Esophagus (tissue), 2 donors: ENCODE measurements around the gene CRTC1. TPM values are rescaled to one million over a fixed set of nuclear protein-coding genes. Genes with fewer than 3 reads are reported as not detected.

ENCODE experiments used
- H3K27ac ChIP-seq, 2 donors: one replicate each; pipeline ENCODE4 v1.5.1; 2013; ENCODE audit warnings: low read depth in 2 of 2, mild to moderate bottlenecking in 2 of 2, inconsistent platforms in 1 of 2, low read length in 1 of 2, moderate library complexity in 1 of 2
- H3K27me3 ChIP-seq, 2 donors: one replicate each; pipeline ENCODE4 v1.6.1; 2013; ENCODE audit warnings: low read length in 2 of 2, control low read depth in 1 of 2, mild to moderate bottlenecking in 1 of 2; ENCODE audit not compliant: insufficient read depth in 2 of 2, control insufficient read depth in 1 of 2
- H3K36me3 ChIP-seq, 2 donors: one replicate each; pipeline ENCODE4 v1.6.1; 2013; ENCODE audit warnings: low read length in 1 of 2; ENCODE audit not compliant: control insufficient read depth in 2 of 2, insufficient read depth in 2 of 2
- H3K4me1 ChIP-seq, 2 donors: one replicate each; pipeline ENCODE4 v1.6.1; 2013; ENCODE audit warnings: low read length in 1 of 2; ENCODE audit not compliant: control insufficient read depth in 2 of 2, insufficient read depth in 2 of 2
- H3K4me3 ChIP-seq, 2 donors: one replicate each; pipeline ENCODE4 v1.5.1; 2013; ENCODE audit warnings: low read length in 2 of 2, mild to moderate bottlenecking in 2 of 2, low read depth in 1 of 2, moderate library complexity in 1 of 2
- H3K9me3 ChIP-seq, 2 donors: one replicate each; pipeline ENCODE4 v1.6.1; 2013; ENCODE audit warnings: mild to moderate bottlenecking in 2 of 2, low read depth in 1 of 2, low read length in 1 of 2, moderate library complexity in 1 of 2; ENCODE audit not compliant: control insufficient read depth in 2 of 2, insufficient read depth in 1 of 2
- WGBS, 2 donors: extraction: QIAGEN DNeasy Blood & Tissue Kit; methylation state at CpG; one replicate each; pipeline ENCODE4 v1.1.7; 2013; 5-methylcytosine and 5-hydroxymethylcytosine counted together
- polyA plus RNA-seq, 2 donors: library from polyadenylated mRNA; stranded (reverse); fragments of 200-250 nt; gene quantifications; one replicate each; pipeline ENCODE4 v1.2.3, GENCODE V29; 2013
- donor health status: healthy with polysubstance abuse.
- donor health status: Bipolar disorder and iron deficiency.

CRTC1 gene, protein sequence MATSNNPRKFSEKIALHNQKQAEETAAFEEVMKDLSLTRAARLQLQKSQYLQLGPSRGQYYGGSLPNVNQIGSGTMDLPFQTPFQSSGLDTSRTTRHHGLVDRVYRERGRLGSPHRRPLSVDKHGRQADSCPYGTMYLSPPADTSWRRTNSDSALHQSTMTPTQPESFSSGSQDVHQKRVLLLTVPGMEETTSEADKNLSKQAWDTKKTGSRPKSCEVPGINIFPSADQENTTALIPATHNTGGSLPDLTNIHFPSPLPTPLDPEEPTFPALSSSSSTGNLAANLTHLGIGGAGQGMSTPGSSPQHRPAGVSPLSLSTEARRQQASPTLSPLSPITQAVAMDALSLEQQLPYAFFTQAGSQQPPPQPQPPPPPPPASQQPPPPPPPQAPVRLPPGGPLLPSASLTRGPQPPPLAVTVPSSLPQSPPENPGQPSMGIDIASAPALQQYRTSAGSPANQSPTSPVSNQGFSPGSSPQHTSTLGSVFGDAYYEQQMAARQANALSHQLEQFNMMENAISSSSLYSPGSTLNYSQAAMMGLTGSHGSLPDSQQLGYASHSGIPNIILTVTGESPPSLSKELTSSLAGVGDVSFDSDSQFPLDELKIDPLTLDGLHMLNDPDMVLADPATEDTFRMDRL
- 1 to 10 TPM; 2.1 to 4.0 TPM for polyA plus RNA-seq

DNA sequence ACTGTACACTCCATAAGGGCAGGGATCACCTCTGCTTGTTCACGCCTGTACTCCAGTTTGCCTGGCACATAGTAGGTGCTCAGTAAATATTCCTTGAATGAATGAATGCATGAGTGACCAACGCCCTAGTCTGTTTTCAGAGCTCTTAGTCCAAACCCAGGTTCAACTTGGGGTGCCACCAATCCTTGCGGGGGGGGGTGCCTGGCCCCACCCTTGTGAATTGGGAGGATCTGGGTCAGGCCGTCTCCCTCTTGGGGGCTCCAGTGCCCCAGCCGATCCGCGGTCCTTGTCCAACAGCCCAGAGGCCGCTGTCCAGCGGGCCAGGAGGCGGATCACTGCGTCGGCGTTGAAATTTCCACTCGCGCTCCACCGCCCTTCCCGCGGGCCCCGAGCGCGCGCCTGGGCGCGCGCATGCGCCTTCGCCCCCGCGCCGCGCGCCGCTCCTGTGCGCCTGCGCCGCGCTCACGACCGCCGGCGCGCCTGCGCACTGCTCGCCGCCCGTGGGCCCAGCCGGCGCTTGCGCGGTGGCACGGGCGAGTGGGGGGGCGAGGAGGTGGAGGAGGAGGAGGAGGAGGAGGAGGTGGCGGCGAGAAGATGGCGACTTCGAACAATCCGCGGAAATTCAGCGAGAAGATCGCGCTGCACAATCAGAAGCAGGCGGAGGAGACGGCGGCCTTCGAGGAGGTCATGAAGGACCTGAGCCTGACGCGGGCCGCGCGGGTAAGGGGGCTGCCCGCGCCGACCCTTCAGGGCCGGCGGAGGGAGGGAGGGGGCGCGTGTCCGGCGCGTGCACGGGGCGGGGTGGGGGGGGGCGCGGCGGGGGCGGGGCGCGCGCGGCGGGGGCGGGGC, at the start of gene CRTC1:
CRTC1 (plus strand) TSS at position 572 of the 849 bp plus-strand sequence; CDS start at position 595, 23 bp downstream.
- peak within 1 kb of the TSS; percentile 82 to 88 for H3K27ac ChIP-seq
- H3K27me3 ChIP-seq, result no peaks in the 10 kb centered on the region
- 1% methylated on average over 53 to 89 of the region's 93 CpGs for whole genome bisulfite sequencing, 2 donors
- H3K4me3 ChIP-seq, result peak within 1 kb of the TSS; percentile 70 to 72
- H3K36me3 ChIP-seq, result peaks cover 0 to 2% of the 10 kb centered on the region in 2 donors
- H3K4me1 ChIP-seq, result peaks cover 7 to 12% of the 10 kb centered on the region in 2 donors
- H3K9me3 ChIP-seq, result no peaks in the 10 kb centered on the region

DNA sequence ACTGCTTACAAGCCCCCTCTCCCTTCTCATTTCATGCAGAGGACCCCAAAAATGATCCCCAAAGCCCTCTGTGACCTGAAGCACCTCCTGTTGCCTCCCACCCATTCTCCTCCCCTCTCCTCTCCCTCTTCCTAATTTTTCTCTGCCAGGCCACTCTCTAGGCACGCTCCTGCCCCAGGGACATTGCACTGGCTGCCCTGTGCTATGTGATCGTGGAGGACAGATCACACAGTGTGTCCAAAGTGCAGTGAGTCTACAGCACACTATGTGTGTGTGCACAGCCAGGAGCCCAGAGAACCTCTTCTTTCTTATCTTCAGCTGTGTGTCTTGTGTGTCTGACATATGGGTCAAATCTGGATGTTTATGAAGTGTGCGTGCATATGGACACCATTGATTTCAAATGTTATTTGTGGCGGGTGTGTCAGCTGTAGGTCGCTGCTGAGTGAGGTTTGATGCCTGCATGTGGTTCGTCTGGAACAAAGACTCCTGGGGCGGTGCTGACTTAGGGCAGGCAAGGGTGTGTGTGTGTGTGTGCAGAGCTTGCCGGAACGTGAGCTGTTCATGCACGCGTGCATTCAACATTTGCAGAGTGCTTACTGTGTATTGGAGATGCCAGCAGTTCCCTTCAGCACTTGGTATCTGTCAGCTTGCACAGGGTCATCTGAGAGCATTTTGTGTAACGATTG, 48.7 kb upstream of the CRTC1 start:
- H3K36me3 ChIP-seq, result no peaks in the 10 kb centered on the region
- H3K9me3 ChIP-seq, result no peaks in the 10 kb centered on the region
- 31 to 34% methylated on average over 12 of the region's 12 CpGs for WGBS, 2 donors
- H3K27ac ChIP-seq, result peak overlapping the region in 1 of 2 donors; percentile 58
- no peak overlapping the region for H3K4me3 ChIP-seq
- no peaks in the 10 kb centered on the region for H3K27me3 ChIP-seq
- H3K4me1 ChIP-seq, result peaks cover 0 to 17% of the 10 kb centered on the region in 2 donors

DNA sequence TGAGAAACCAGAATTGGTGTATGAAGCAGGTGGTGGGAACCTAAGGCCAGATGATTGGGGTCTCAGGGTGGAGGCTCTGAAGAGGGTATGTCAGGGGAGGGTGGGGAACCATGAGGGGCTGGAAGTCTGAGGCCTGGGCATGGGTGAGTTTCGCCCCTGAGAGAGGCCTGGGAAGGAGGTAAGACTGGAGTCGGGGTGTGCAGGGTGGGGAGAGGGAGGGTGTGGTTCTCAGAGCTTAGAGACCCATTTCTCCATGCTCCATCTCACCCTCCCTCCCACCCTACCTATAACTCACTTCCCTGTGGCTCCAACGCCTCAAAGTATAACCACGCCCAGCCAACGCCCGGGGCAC, 47.7 kb upstream of the CRTC1 start:
- 13 to 19% methylated on average over 6 of the region's 6 CpGs for WGBS, 2 donors

DNA sequence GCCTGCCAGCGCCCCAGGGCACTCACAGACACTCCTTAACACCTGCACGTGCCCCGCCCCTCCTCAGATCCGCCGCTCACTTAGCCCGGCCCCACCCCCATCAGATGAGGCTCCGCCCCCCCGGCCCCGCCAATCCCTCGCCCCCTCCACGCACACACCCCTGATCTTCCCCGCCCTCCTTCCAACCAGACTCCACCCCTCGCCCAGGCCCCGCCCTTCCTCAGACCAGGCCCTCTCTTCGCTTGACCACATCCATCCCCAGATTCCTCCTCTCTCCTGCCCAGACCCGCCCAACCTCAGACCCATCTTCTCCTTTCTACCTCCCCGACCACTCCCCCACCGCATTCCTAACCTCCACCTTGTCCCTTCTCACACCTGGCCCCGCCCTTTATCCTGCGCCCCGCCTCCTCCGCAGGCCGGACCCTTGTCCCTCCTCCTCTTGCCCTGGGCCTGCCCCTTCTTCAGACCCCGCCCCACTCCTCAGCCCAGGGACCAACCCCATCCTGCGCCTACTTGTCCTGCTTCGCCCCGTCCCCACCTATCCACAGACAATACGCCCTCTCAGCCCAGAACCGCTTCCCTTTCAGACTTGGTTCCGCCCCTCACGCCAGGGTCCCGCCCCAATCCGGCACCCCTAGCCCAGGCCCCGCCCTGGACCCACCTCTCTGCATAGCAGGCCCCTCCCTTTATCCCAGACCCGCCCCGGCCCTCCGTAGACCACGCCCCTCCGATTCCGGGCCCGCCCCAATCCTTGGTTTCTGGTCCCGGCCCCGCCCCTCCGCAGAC, 47.1 kb upstream of the CRTC1 start:
- H3K27me3 ChIP-seq, result no peaks in the 10 kb centered on the region
- WGBS, 2 donors, result 2% methylated on average over 41 to 44 of the region's 44 CpGs
- H3K4me1 ChIP-seq, result peaks cover 0 to 17% of the 10 kb centered on the region in 2 donors
- peak overlapping the region; percentile 63 to 69 for H3K27ac ChIP-seq
- peak overlapping the region; percentile 41 to 66 for H3K4me3 ChIP-seq
- no peaks in the 10 kb centered on the region for H3K36me3 ChIP-seq
- H3K9me3 ChIP-seq, result no peaks in the 10 kb centered on the region

More for the DNA sequence above, 47.7 kb upstream of the CRTC1 start:
- H3K27ac ChIP-seq, result peak overlapping the region in 1 of 2 donors; percentile 37
- H3K4me3 ChIP-seq, result no peak overlapping the region
- no peaks in the 10 kb centered on the region for H3K9me3 ChIP-seq
- no peaks in the 10 kb centered on the region for H3K36me3 ChIP-seq
- H3K4me1 ChIP-seq, result peaks cover 0 to 17% of the 10 kb centered on the region in 2 donors
- no peaks in the 10 kb centered on the region for H3K27me3 ChIP-seq

DNA sequence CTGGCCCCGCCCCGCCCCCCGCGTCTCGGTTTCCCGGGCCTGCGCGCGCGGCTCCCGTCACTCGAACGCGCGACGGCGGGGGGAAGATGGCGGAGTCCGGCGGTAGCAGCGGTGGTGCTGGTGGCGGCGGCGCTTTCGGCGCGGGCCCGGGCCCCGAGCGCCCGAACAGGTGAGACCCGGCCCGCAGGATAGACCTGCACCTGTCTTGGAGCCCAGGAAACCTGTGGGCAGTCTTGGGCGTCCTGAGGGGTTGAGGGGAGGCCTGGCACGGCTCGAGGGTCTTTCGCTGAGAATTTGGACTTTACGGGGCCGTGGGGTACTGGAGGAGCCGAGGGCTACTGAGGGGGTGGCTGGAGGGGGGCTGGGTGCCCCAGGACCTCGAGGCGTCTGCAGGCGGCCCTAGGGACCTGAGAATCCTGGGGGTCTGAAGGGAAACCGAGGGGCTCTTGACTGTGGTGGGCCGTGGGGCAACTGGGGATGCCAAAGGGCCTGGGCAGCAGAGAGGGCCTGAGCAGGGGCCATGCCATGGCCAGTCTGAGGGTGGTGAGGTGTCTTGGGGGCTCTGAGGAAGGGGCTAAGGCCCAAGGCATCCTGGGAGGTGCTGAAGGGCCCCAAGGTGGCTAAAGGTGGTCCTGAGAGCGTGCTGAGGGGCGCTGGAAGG, 46.4 kb upstream of the CRTC1 start, which contains the start of gene KLHL26:
KLHL26 (plus strand) TSS at position 60 of the 661 bp plus-strand sequence; CDS start at position 87, 27 bp downstream.
- H3K27me3 ChIP-seq, result no peaks in the 10 kb centered on the region
- 6% methylated on average over 46 to 47 of the region's 47 CpGs for WGBS, 2 donors
- H3K27ac ChIP-seq, result peak within 1 kb of the TSS; percentile 63 to 81
- H3K36me3 ChIP-seq, result no peaks in the 10 kb centered on the region
- peak within 1 kb of the TSS; percentile 63 to 66 for H3K4me3 ChIP-seq
- peaks cover 0 to 17% of the 10 kb centered on the region in 2 donors for H3K4me1 ChIP-seq
- no peaks in the 10 kb centered on the region for H3K9me3 ChIP-seq

DNA sequence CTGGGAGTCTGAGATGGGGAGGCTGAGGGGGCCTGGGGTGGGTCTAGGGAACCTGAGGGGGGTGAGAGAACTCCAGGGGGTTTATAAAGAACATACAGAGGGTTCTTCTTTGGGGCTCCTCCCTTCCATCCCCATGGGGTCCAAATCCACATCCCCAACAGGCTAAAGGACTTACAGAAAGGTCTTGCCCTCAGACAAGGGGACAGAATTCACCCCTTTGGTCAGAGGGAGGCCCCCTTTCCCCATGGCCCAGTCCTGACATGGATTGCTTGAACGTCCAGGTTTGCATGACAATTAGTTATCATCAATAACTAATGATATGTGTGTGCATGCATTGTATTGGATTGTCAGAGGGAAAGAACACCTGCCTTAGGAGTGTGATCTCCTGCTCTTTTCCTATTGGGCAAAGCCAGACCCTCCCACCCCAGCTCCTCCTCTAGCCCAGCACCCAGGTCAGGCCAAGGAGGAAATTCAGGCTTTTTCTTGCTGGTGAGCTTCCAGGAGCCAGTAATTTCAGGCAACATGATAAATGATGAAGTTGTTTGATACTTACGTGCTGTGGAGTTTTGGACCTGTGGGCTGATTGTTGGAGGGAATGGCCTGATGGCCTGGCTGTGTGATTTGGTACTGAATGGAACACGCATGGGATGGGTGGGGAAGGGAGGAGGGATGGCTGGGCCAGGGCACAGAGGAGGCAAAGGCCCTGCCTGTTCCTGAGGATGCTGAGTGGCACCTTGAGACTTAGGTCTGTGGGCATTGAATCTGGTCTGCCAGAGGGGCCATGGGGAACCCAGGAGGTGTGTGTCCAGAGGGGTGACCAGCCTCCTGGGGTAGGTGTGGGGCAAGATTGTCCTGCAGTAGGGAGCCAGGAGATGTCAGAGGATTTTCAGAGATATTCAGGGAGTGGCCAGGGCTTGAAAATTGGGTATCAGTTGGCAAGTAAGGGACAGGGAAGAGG, 45.5 kb upstream of the CRTC1 start:
- Histone ChIP-seq H3K9me3 (no peaks in the 10 kb centered on the region), H3K4me1 (peaks cover 0 to 17% of the 10 kb centered on the region in 2 donors), H3K4me3 (peak overlapping the region; percentile 63 to 66), H3K27me3 (no peaks in the 10 kb centered on the region), H3K27ac (peak overlapping the region; percentile 30 to 81), H3K36me3 (no peaks in the 10 kb centered on the region)
- WGBS, 2 donors, result 25 to 29% methylated on average over 3 of the region's 3 CpGs

DNA sequence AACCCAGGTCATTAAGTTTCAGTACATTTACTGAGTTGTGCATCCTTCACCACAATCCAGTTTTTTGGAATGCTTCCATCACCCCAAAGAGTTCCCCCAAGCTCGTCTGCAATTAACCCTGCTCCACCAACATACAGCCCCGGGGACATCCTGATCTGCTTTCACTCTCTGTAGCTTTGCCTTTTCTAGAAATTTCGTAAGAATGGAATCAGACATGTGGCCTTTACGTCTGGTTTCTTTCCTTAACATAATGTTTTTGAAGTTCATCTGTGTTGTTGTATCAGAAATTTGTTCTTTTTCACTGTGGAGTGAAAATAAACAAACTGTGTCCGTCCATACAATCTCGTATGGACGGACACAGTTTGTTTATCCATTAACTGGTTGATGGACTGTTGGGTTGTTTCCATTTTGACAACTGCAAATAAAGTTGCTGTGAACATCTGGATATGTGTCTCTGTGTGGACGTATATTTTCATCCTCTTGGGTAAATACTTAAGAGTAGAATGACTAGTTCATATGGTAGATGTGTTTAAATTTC, 43.7 kb upstream of the CRTC1 start:
- peaks cover 3 to 19% of the 10 kb centered on the region in 2 donors for H3K4me1 ChIP-seq
- no peaks in the 10 kb centered on the region for H3K9me3 ChIP-seq

More for the DNA sequence above, 43.7 kb upstream of the CRTC1 start:
- H3K27me3 ChIP-seq, result no peaks in the 10 kb centered on the region
- no peak overlapping the region for H3K27ac ChIP-seq
- WGBS, 2 donors, result 72% methylated on average over 8 of the region's 8 CpGs
- H3K4me3 ChIP-seq, result no peak overlapping the region
- H3K36me3 ChIP-seq, result no peaks in the 10 kb centered on the region
